ENCODE data around the gene SETD1B. TPM values are rescaled to one million over a fixed set of nuclear protein-coding genes. Genes with fewer than 3 reads are reported as not detected.
"Not testable (repeated sequence)": the region's sequence is repeated elsewhere in the genome, so short reads cannot be mapped to it uniquely, and the experiment has no call there.

Gene SETD1B
- total RNA-seq, 2 experiments from 2014 or later: 13.7 to 14.0 TPM

GRCh38 chr12:121876080-121876447 lies 72.3 kb downstream of the SETD1B start:
- CTCF ChIA-PET: interaction anchor here (0.6 to 1.1 kb wide), 2 partner anchors 12 to 152 kb away, joined by 3 to 5 read pairs; partner anchors contain the start of gene PSMD9
- H3K9me3 Mint-ChIP-seq (ENCODE audit: low read depth); DNase-seq; H3K27ac Mint-ChIP-seq; intact Hi-C loops (cut with DNase I, micrococcal nuclease); H3K36me3 Mint-ChIP-seq (ENCODE audit: low read depth); POLR2A ChIA-PET; H3K27me3 Mint-ChIP-seq; H3K4me1 Mint-ChIP-seq; ATAC-seq; H3K4me3 Mint-ChIP-seq: not testable (repeated sequence)

Other genes starting within 250 kb of the SETD1B start
- 10 to 100 TPM; 39.2 to 48.7 TPM for gene KDM2B, start 223.0 kb upstream of the SETD1B start, total RNA-seq
- 10 to 100 TPM; 29.4 to 35.9 TPM for gene ORAI1, start 177.5 kb upstream of the SETD1B start, total RNA-seq
- 1 to 10 TPM; 2.0 to 2.6 TPM for gene MORN3, start 134.4 kb upstream of the SETD1B start, total RNA-seq
- 10 to 100 TPM in 1 of 2 experiments, 1 to 10 TPM in 1; 8.8 to 11.7 TPM for gene TMEM120B, start 91.3 kb upstream of the SETD1B start, total RNA-seq
- 100 to 1,000 TPM in 1 of 2 experiments, 10 to 100 TPM in 1; 100.0 to 105 TPM for gene RHOF, start 10.3 kb upstream of the SETD1B start, total RNA-seq
- gene HPD, start 54.9 kb downstream of the SETD1B start, total RNA-seq: not detected
- gene PSMD9, start 84.8 kb downstream of the SETD1B start, total RNA-seq: 10 to 100 TPM; 50.4 to 56.2 TPM
- under 1 TPM; 0.59 to 0.65 TPM for gene CFAP251, start 114.6 kb downstream of the SETD1B start, total RNA-seq
- gene BCL7A, start 217.9 kb downstream of the SETD1B start, total RNA-seq: 1 to 10 TPM; 6.4 to 6.6 TPM